GM18526 (cell line): ENCODE data around the gene STYXL2.

Experiments
- POLR2A ChIP-seq: IDR thresholded peaks from 3 replicates; pipeline ENCODE4 v1.6.1; 2011; ENCODE audit not compliant: insufficient read length; ENCODE audit errors: extremely low read depth

The STYXL2 gene

GRCh38 chr1:167136191-167136614 lies 42.3 kb downstream of the STYXL2 start:
- no peak for TF ChIP-seq POLR2A

DNA sequence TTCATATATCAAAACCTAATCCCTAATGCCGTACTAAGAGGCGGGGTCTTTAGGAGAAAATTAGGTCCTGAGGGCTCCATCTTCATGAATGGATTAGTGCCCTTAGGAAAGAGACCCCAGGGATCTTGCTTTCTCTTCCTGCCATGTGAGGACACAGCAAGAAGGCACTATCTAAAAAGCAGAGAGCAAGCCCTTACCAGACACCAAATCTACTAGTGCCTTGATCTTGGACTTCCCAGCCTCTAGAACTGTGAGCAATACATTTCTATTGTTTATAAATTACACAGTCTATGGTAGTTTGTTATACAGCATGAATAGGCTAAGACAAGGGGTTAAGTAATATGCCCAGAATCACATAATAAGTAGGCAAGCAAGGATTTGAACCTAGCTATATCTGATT lies 42.9 kb downstream of the STYXL2 start:
- TF ChIP-seq POLR2A = no peak

- TF ChIP-seq POLR2A = no peak
Measured at GRCh38 chr1:167137332-167137781, 43.5 kb downstream of the STYXL2 start.

GRCh38 chr1:167137793-167138510 lies 44.1 kb downstream of the STYXL2 start:
- TF ChIP-seq POLR2A = no peak

- TF ChIP-seq POLR2A = no peak
Measured at GRCh38 chr1:167138703-167139102, 44.8 kb downstream of the STYXL2 start.

DNA sequence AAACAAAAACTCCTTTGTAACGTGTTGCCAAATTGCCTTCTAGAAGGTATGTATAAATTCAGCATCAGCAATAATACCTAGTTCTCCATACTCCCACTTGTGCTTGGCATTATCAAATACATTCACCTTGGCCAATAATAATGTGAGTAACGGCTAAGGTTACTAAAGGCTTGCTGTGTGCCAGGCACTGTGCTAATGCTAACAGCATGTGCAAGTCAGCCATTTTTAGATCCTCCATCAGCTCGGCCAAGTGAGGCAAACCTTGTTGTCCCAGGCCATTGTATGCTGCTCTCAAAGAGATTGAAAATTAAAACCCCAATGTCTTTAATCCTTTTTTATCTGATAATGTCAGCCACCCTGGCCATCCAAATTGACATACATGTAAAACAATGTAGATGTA lies 48.1 kb downstream of the STYXL2 start:
- no peak for TF ChIP-seq POLR2A
